GM23338 (cell line): ENCODE data around the gene ZFR2. TPM values are rescaled to one million over a fixed set of nuclear protein-coding genes. Genes with fewer than 3 reads are reported as not detected.

Source experiments
- ATAC-seq: fragments of 200-7000 bp; cut with Tn5 transposase; 3 replicates; pipeline ENCODE4 v1.9.1; 2020
- DNase-seq: peaks from one replicate; pipeline ENCODE4 v3.0.0-alpha.2; 2015; ENCODE audit warnings: low spot score
- H2AFZ ChIP-seq: fragments of 200-600 bp; sonication (generic); 2 replicates; pipeline ENCODE4 v1.8.0; 2016; ENCODE audit warnings: antibody characterized with exemption, mild to moderate bottlenecking, moderate library complexity
- H3F3A ChIP-seq: fragments of 200-600 bp; sonication (generic); replicated peaks from 2 replicates; pipeline ENCODE4 v1.8.0; 2017; ENCODE audit warnings: antibody characterized with exemption, mixed run types, low read depth
- H3K27ac ChIP-seq: fragments of 200-600 bp; sonication (generic); 2 replicates; pipeline ENCODE4 v1.6.1; 2016; ENCODE audit warnings: low read depth
- H3K27me3 ChIP-seq: fragments of 200-600 bp; sonication (generic); 2 replicates; pipeline ENCODE4 v1.8.0; 2016; ENCODE audit warnings: mild to moderate bottlenecking, mixed run types, moderate library complexity; ENCODE audit not compliant: insufficient read depth
- H3K36me3 ChIP-seq: fragments of 200-600 bp; sonication (generic); 2 replicates; pipeline ENCODE4 v1.8.0; 2016; ENCODE audit warnings: mild to moderate bottlenecking; ENCODE audit not compliant: insufficient read depth
- H3K4me1 ChIP-seq: fragments of 200-600 bp; sonication (generic); 2 replicates; pipeline ENCODE4 v1.8.0; 2016; ENCODE audit warnings: mild to moderate bottlenecking, moderate library complexity; ENCODE audit not compliant: insufficient read depth
- H3K4me2 ChIP-seq: fragments of 200-600 bp; sonication (generic); 2 replicates; pipeline ENCODE4 v1.7.1; 2017; ENCODE audit warnings: mixed run types
- H3K4me3 ChIP-seq: fragments of 200-600 bp; sonication (generic); 2 replicates; pipeline ENCODE4 v1.6.1; 2016; ENCODE audit warnings: mixed run types
- H3K79me2 ChIP-seq: fragments of 200-600 bp; sonication (generic); replicated peaks from 2 replicates; pipeline ENCODE4 v1.8.0; 2017; ENCODE audit warnings: mild to moderate bottlenecking; ENCODE audit not compliant: insufficient read depth
- H3K9me2 ChIP-seq: fragments of 200-600 bp; sonication (generic); 2 replicates; pipeline ENCODE4 v1.8.0; 2017; ENCODE audit not compliant: insufficient read depth
- H4K20me1 ChIP-seq: fragments of 200-600 bp; sonication (generic); replicated peaks from 2 replicates; pipeline ENCODE4 v1.8.0; 2017; ENCODE audit warnings: mild to moderate bottlenecking; ENCODE audit not compliant: insufficient read depth
- H3K27ac Mint-ChIP-seq: 2 replicates; pipeline ENCODE4 v1.8.0; 2020; ENCODE audit warnings: inconsistent platforms, mild to moderate bottlenecking, moderate library complexity, mixed read lengths
- H3K27me3 Mint-ChIP-seq: 3 replicates; pipeline ENCODE4 v1.8.0; 2022; ENCODE audit warnings: low read depth, mild to moderate bottlenecking, moderate library complexity, mixed read lengths, inconsistent platforms; ENCODE audit not compliant: insufficient read depth, poor library complexity
- H3K36me3 Mint-ChIP-seq: 3 replicates; pipeline ENCODE4 v1.8.0; 2021; ENCODE audit warnings: low read depth, mild to moderate bottlenecking, inconsistent platforms, moderate library complexity, mixed read lengths
- H3K4me1 Mint-ChIP-seq: 3 replicates; pipeline ENCODE4 v1.8.0; 2020; ENCODE audit warnings: mild to moderate bottlenecking, inconsistent platforms, mixed read lengths
- H3K4me3 Mint-ChIP-seq: 3 replicates; pipeline ENCODE4 v1.8.0; 2021; ENCODE audit warnings: moderate library complexity, mild to moderate bottlenecking, inconsistent platforms, mixed read lengths
- H3K9me3 Mint-ChIP-seq: 3 replicates; pipeline ENCODE4 v1.8.0; 2020; ENCODE audit warnings: moderate library complexity, mild to moderate bottlenecking, inconsistent platforms, mixed read lengths
- CREB1 ChIP-seq: fragments of 250-450 bp; sonication (Bioruptor Pico); IDR thresholded peaks from 2 replicates; pipeline ENCODE4 v1.5.0; 2020; ENCODE audit warnings: low read depth, mild to moderate bottlenecking, moderate library complexity
- CTCF ChIP-seq, 2 experiments: fragments of 200-600 bp in 1 of 2; sonication (generic) in 1 of 2; conservative IDR thresholded peaks; 2 replicates each; pipeline versions ENCODE4 v1.5.1 to v1.6.1; 2016 to 2017; ENCODE audit warnings: antibody characterized with exemption in 2 of 2, low read depth in 2 of 2, mild to moderate bottlenecking in 2 of 2, moderate library complexity in 1 of 2
- ETS1 ChIP-seq: IDR thresholded peaks from 2 replicates; pipeline ENCODE4 v1.6.1; 2016; ENCODE audit warnings: antibody characterized with exemption
- EZH2 ChIP-seq: fragments of 200-600 bp; sonication (generic); IDR thresholded peaks from one replicate; pipeline ENCODE4 v1.8.0; 2017; ENCODE audit warnings: antibody characterized with exemption, mild to moderate bottlenecking, low read depth; ENCODE audit not compliant: unreplicated experiment
- EZH2phosphoT487 ChIP-seq: fragments of 200-600 bp; sonication (generic); IDR thresholded peaks from one replicate; pipeline ENCODE4 v1.8.1; 2018; ENCODE audit warnings: antibody characterized with exemption; ENCODE audit not compliant: unreplicated experiment
- JUNB ChIP-seq: IDR thresholded peaks from one replicate; pipeline ENCODE4 v1.6.1; 2016; ENCODE audit warnings: antibody characterized with exemption; ENCODE audit not compliant: unreplicated experiment
- NANOG ChIP-seq: IDR thresholded peaks from 2 replicates; pipeline ENCODE4 v1.6.1; 2016; ENCODE audit warnings: antibody characterized with exemption, borderline replicate concordance
- POLR2AphosphoS5 ChIP-seq: IDR thresholded peaks from 2 replicates; pipeline ENCODE4 v1.6.1; 2016; ENCODE audit warnings: antibody characterized with exemption, low read depth
- REST ChIP-seq: IDR thresholded peaks from one replicate; pipeline ENCODE4 v1.6.1; 2018; ENCODE audit warnings: antibody characterized with exemption; ENCODE audit not compliant: unreplicated experiment
- STAT1 ChIP-seq: IDR thresholded peaks from one replicate; pipeline ENCODE4 v1.6.1; 2016; ENCODE audit warnings: antibody characterized with exemption; ENCODE audit not compliant: unreplicated experiment
- ZNF114 ChIP-seq: fragments of 250-450 bp; sonication (Bioruptor Pico); IDR thresholded peaks from 2 replicates; pipeline ENCODE4 v1.5.0; 2020; ENCODE audit warnings: mild to moderate bottlenecking, moderate library complexity
- ZNF331 ChIP-seq: fragments of 250-450 bp; sonication (Bioruptor Pico); IDR thresholded peaks from 2 replicates; pipeline ENCODE4 v1.5.0; 2020; ENCODE audit warnings: low read depth, mild to moderate bottlenecking, moderate library complexity
- ZNF462 ChIP-seq: fragments of 250-450 bp; sonication (Bioruptor Pico); IDR thresholded peaks from 2 replicates; pipeline ENCODE4 v1.5.0; 2020; ENCODE audit warnings: mild to moderate bottlenecking, moderate library complexity
- polyA plus RNA-seq: library from polyadenylated mRNA; unstranded; fragments of >200 nt; fragmentation: Nextera tagmentation; extraction: Ambion mirVana; gene quantifications from 2 replicates; pipeline ENCODE4 v1.2.1, GENCODE V29; 2016
- total RNA-seq: library from RNA; depleted of rRNA; stranded (reverse); fragments of >200 nt; shearing (Covaris generic); gene quantifications from 2 replicates; pipeline ENCODE4 v1.2.3, GENCODE V29; 2014

ZFR2 gene
- total and polyA plus RNA-seq, 2 experiments from 2014 or later = 15.8 to 31.3 TPM

- no peak overlapping the region for H2AFZ ChIP-seq
- DNase-seq (no peak), ATAC-seq (no peak)
- Mint-ChIP-seq H3K9me3 (peaks cover 34% of the 10 kb centered on the region), H3K4me3 (no peak overlapping the region), H3K27ac (no peak overlapping the region), H3K27me3 (peaks cover 5% of the 10 kb centered on the region), H3K4me1 (no peaks in the 10 kb centered on the region), H3K36me3 (peaks cover 50% of the 10 kb centered on the region)
- 0 out of 2 replicates have a peak, but pooled peaks cover 4% of the 10 kb centered on the region for H3K36me3 ChIP-seq
- TF ChIP-seq POLR2AphosphoS5 = no peak
- no peak for TF ChIP-seq EZH2
- no peak for TF ChIP-seq REST
- no peak for TF ChIP-seq STAT1
- TF ChIP-seq ETS1 = no peak
- TF ChIP-seq ZNF114 (CRISPR knock-in tag) = no peak
- no peak for TF ChIP-seq NANOG
- TF ChIP-seq CTCF (conservative IDR thresholded peaks at IDR 0.05; ENCODE audit: low read depth in 2 of 2) = no peak
- TF ChIP-seq ZNF331 (CRISPR knock-in tag) = no peak
- TF ChIP-seq ZNF462 = no peak
- no peak for TF ChIP-seq EZH2phosphoT487
- no peak for TF ChIP-seq CREB1 (CRISPR knock-in tag)
- no peak for TF ChIP-seq JUNB
- H3K4me2 ChIP-seq = no peak overlapping the region
- H3F3A ChIP-seq = no peaks in the 10 kb centered on the region
- 0 out of 2 replicates have a peak, but pooled peaks cover 6% of the 10 kb centered on the region for H4K20me1 ChIP-seq
- H3K4me1 ChIP-seq = no peaks in the 10 kb centered on the region
- H3K79me2 ChIP-seq = 0 out of 2 replicates have a peak, but pooled peaks cover 3% of the 10 kb centered on the region
- H3K9me2 ChIP-seq = no peaks in the 10 kb centered on the region
- H3K27me3 ChIP-seq = no peaks in the 10 kb centered on the region
- no peak overlapping the region for H3K27ac ChIP-seq
- no peak overlapping the region for H3K4me3 ChIP-seq
Observed at GRCh38 chr19:3855320-3855719, 13.5 kb downstream of the ZFR2 start.
